Dermis blood vessel endothelial cell (primary cell): ENCODE results near the gene TLE6. TPM values are rescaled to one million over a fixed set of nuclear protein-coding genes. Genes with fewer than 3 reads are reported as not detected.
"Not testable (repeated sequence)": the region's sequence is repeated elsewhere in the genome, so short reads cannot be mapped to it uniquely, and the experiment has no call there.

Experiments
- DNase-seq: peaks from one replicate; pipeline ENCODE4 v3.0.0; 2010
- total RNA-seq: library from RNA; depleted of rRNA; stranded (reverse); fragments of >200 nt; gene quantifications from 2 replicates; pipeline ENCODE4 v1.2.3, GENCODE V29; 2014

Gene TLE6
- total RNA-seq, 1 donor from 2014 or later, result 2.0 TPM

DNA sequence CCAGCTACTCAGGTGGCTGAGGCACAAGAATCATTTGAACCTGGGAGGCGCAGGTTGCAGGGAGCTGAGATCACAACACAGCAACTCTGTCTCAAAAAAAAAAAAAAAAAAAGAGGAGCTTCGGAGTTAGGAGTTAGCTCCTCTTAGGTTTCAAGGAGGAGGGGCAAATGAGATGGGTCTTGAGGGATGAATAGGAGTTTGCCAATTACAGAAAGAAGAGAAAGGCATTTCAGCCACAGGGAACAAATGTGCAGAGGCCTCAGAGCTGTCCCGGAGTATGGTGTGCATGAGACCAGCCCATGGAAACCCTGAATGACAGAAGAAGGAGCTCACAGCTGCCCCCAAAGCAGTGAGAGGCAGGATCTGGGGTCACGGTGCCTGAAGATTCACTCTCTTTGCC, 27.2 kb downstream of the TLE6 start:
- no peak for DNase-seq

- DNase-seq, result no peak
Observed at GRCh38 chr19:3005345-3005744, 28.0 kb downstream of the TLE6 start.

DNA sequence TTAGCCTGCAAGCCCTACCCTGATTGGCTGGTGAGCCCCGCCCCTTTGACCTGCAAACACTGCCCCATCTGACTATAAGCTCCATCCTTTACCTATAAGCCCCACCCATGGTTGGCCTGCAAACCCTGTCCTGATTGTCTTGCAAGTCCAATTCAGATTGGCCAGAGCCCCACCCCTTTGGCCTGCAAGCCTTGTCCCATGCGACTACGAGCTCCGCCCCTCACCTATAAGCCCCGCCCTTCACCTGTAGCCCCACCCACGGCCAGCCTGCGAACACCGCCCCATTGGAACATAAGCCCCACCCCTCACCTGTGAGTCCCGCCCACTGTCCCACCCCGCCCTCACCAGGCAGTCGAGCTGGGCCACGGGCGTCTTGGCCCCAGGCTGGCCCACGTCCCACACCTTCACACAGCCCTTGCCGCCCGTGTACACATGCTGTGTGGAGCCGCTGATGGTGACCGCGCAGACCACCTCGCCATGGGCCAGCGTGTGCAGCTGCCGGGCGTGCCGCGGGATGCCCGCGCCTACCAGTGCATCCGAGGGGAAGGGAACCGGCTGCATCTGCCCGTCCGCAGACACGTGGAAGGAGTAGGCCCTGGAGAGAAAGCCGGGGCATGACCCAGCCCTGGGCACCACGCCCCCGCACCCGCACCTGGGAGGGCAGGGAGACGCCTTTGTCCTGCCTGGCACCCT, 28.9 kb downstream of the TLE6 start:
- no peak for DNase-seq

DNA sequence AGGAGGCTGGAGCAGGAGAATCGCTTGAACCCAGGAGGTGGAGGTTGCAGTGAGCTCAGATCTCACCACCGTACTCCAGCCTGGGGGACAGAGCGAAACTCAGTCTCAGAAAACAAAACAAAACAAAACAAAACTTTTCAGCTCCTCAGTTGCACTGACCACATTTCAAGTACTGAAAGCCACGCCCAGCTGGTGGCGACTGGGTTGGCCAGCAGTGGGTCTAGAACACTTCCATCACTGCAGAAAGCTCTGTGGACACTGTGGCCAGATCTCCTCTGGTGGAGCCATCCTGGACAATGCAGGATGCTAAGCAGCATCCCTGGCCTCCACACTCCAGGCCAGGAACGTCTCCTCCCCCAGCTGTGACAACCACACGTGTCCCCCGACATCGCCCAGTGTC, 30.6 kb downstream of the TLE6 start:
- DNase-seq, result no peak

- DNase-seq, result no peak
Observed at GRCh38 chr19:3008994-3009393, 31.6 kb downstream of the TLE6 start.

DNA sequence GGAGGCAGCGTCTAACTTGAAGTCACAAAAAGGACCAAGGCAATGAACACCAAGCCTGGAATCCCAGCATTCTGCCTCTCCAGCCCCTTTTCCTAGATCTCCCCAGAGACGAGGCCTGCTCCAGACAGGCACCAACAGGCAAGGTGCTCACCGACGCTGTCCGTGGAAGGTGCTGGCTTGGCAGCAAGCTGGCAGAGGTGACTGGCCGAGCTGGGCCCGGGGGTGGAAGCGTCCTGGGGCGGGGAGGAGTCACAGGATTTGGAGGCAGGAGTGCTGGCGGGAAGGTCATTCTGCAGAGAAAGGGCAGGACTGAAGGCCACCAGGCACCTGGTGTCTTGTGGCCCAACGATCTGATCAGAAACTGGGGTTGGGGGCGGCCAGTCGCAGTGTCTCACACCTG, 33.5 kb downstream of the TLE6 start:
- DNase-seq, result no peak

GRCh38 chr19:3012059-3012458, 34.7 kb downstream of the TLE6 start:
- not testable (repeated sequence) for DNase-seq

GRCh38 chr19:3012621-3013262, 35.4 kb downstream of the TLE6 start:
- no peak for DNase-seq

- no peak for DNase-seq
Observed at GRCh38 chr19:3013263-3013725, 35.9 kb downstream of the TLE6 start.

- no peak for DNase-seq
Observed at GRCh38 chr19:3014135-3014534, 36.8 kb downstream of the TLE6 start.

DNA sequence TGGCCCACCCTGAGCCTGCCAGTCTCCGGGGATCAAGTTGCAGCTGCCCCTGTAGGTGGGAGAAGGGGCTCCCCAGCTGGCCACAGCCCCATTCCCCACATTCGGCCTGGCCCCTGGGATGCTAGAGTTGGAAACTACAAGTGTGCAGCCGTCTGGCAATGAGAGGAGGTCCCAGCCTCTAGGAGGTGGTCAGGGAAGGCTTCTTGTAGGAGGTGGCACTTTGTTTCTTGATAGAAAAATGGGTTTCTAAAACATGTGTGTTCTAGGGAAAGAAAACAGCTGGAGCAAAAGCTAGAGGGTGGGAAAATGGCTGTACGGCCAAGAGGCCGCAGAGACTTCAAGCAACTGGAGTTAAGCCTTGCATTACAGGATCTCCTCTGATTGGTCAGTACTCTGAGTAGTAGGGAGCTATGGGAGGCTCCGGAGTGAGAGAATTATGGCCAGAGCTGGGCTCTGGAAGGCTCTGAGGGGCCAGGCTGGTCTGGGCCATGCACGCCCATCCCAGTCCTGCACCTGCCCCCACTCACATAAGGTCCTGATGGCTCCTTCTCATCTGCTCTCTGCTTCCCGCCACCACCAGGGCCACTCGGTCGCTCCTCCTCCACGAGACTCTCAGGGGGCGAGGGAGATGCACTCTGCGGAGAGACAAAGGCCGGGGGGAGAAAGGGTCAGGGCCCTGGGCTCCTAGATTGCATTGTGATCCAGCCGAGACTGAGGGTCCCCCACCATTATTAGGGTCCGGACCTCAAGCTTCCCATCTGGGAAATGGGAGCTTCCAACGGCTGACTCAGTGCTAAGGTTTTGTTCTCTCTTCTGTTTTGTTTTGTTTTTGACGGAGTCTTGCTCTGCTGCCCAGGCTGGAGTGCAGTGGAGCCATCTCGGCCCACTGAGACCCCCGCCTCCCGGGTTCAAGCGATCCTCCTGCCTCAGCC, 38.0 kb downstream of the TLE6 start:
- no peak for DNase-seq

- no peak for DNase-seq
Observed at GRCh38 chr19:3017923-3018322, 40.6 kb downstream of the TLE6 start.

- no peak for DNase-seq
Observed at GRCh38 chr19:3019211-3019854, 42.0 kb downstream of the TLE6 start.

DNA sequence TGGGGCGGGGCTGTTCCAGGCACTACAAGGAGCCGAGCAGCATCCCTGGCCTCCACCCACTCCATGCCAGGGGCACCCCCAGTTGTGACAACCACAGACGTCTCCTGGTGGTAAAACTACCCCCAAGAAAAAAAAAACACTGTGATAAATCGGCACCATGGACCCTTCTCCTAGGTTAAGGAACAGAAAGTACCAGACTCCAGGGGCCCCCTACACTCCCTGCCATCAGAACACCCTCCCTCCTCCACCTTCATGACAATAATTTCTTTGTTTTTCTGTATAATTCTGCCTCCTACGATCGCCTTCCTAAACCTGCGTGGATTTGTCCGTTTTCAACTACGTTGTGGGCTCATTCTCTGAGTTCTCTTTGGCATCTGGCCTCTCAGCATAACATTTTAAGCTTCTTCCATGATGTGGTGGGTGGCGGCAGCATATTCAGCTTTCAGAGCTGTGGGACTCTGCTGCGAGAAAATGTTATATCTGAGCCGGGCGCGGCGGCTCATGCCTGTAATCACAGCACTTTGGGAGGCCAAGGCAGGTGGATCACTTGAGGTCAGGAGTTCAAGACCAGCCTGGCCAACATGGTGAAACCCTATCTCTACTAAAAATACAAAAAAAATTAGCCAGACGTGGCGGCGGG, 43.1 kb downstream of the TLE6 start:
- DNase-seq, result no peak

- no peak for DNase-seq
Observed at GRCh38 chr19:3024509-3024869, 47.1 kb downstream of the TLE6 start.

DNA sequence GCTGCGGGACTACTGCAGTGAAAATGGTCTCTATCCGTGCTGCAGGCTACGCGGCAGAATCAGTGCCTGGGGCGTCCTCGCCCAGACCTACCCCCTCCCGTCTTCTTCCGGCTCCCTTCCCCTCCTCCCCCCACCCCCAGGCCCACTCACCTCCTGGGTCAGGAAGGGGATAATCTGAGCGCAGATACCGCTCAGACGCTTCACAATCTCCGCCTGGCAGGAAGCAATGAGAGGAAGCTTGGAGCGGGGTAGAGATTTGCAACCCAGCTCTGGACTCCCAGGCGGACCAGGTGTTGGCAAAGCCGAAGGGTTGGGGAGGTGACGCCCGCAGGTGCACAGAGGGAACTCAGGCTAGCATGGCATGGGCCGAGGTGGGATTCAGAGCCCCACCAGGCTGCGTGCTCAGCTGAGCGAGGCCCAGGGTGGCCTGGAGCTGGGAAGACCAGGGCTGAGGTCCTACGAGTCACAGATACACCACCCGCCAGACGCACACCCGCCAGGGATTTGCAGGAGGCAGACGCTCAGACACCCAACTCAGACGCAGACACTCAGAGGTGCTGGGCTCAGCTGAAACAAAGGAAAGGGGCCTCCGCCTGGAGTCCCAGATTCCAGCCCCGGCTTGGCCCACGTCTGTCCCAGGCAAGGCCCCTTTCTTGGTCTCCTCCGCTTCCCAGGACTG, 47.6 kb downstream of the TLE6 start:
- peak; percentile 25 for DNase-seq

DNA sequence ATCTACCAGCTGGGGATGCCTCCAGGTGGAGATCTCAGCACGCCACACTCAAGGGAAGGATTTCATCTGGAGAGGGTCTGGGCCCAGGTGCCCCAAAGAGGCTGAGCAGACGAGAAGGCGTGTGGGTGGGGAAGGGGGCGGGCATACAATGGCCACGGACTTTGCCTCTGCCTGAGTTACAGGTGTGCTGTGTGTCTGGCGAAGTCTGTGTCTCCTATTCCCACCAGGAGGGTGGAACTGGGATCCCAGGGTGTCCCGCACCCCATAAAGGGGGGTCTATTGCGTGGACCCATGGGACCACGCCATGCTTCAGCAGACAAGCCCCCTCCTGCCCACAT, 48.2 kb downstream of the TLE6 start:
- DNase-seq, result no peak

- DNase-seq, result no peak
Observed at GRCh38 chr19:3026768-3027167, 49.4 kb downstream of the TLE6 start.

- DNase-seq, result no peak
Observed at GRCh38 chr19:3027292-3027691, 49.9 kb downstream of the TLE6 start.

DNA sequence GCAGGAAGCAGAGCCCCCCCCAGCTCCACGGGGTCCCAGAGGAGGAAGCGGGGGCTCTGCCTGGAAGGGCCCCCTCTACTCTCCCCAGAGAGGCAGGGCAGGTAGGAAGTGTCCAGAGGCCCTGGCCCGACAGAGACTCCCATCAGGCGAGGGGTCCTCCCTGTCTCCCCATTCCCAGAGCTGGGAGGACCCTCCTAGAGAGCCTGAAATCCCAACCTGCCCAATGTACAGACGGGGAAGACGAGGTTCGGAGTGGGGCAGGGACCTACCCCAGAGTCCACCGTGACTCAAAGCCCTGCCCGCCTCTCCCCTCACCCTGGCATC, 50.6 kb downstream of the TLE6 start:
- no peak for DNase-seq

GRCh38 chr19:3028305-3029064, 51.1 kb downstream of the TLE6 start:
- DNase-seq, result no peak
